ENCODE measurements around the gene RIOK1. TPM values are rescaled to one million over a fixed set of nuclear protein-coding genes. Genes with fewer than 3 reads are reported as not detected.

Gene RIOK1
- total RNA-seq, 1 experiment from 2014 or later, result 16.9 TPM

DNA sequence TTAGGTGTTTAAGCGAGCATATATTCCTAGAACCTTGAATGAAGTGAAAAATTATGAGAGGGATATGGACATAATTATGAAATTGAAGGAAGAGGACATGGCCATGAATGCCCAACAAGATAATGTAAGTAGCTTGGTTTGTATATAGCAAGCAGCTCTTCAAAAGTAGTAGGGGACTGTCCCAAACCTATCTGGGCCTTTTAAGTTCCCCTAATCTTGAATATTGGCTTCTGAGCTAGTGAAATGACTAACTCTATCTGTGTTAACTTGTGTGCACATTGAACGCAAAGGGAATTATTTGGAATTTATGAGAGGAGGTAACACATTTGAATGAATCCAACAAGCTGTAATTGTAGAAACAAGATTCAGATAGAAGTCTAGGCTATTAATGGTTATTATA is 21.7 kb downstream of the RIOK1 start:
- H3K27me3 ChIP-seq (ENCODE audit: insufficient read depth, low read depth), result no peaks in the 10 kb centered on the region
- ChIA-PET CTCF (no interaction called here), POLR2A (ENCODE audit: unreplicated experiment) (no interaction called here)
- no TSS peak for BruUV-seq (replicated peaks)
- intact Hi-C loops (cut with micrococcal nuclease; ENCODE audit: unreplicated experiment), result no loop called here
- H3K9me3 ChIP-seq (ENCODE audit: insufficient read depth, low read depth), result no peaks in the 10 kb centered on the region
- H3K27ac ChIP-seq, result no peak overlapping the region
- no peak for TF ChIP-seq EZH2 (IDR thresholded peaks at IDR 0.05; ENCODE audit: low read depth)
- TF ChIP-seq CTCF (conservative IDR thresholded peaks at IDR 0.05), result no peak
- no peak overlapping the region for H3K4me2 ChIP-seq
- no peak for DNase-seq
- H3K36me3 ChIP-seq (ENCODE audit: low read depth), result peaks cover 4% of the 10 kb centered on the region; the same call in 1 of the 2 replicates
- no peaks in the 10 kb centered on the region for H4K20me1 ChIP-seq (ENCODE audit: insufficient read depth)
- no peak overlapping the region for H2AFZ ChIP-seq
- H3K79me2 ChIP-seq (ENCODE audit: low read depth), result no peaks in the 10 kb centered on the region
- H3F3A ChIP-seq (ENCODE audit: insufficient read depth, low read depth), result no peaks in the 10 kb centered on the region
- H3K4me1 ChIP-seq (replicated peaks; ENCODE audit: insufficient read depth), result no peaks in the 10 kb centered on the region
- no peak overlapping the region for H3K4me3 ChIP-seq
- no peaks in the 10 kb centered on the region for H3K9me2 ChIP-seq (ENCODE audit: insufficient read depth)

DNA sequence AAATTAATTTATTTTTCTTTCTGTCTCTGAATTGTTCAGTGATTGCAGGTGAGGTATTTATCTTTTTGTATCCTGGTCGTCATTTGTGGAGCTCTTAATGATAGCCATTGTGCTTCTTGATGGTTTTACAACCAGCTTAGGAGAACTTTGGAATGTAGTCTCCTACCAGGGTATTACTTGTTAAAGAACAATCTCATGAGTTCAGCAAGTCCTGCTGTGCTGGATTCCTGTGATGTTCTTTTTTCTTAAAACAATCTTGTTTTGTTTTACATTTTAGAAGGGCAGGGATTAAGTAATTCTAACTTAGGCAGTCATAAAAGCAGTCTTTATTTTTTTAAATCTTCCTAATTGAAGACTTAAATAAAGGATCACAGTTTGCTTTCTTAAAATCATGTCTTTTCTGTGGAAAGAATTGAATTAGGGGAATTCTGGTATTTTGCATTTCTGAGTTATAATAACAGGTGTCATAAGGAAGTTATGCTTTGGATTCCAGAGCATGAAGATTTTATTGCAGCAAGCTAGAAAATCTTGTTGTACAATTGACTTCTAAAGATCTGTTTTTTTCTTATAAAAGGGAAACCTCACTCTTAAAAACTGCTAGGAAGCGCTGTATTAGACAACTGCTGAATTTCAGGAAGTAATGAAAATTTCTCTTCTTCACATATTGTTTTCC is 23.7 kb downstream of the RIOK1 start:
- H3K4me1 ChIP-seq (replicated peaks; ENCODE audit: insufficient read depth), result no peaks in the 10 kb centered on the region
- TF ChIP-seq CTCF (conservative IDR thresholded peaks at IDR 0.05) (no peak), EZH2 (IDR thresholded peaks at IDR 0.05; ENCODE audit: low read depth) (no peak)
- POLR2A ChIA-PET (ENCODE audit: unreplicated experiment), result no interaction called here
- intact Hi-C loops (cut with micrococcal nuclease; ENCODE audit: unreplicated experiment), result no loop called here
- CTCF ChIA-PET, result no interaction called here
- H3K9me3 ChIP-seq (ENCODE audit: insufficient read depth, low read depth), result no peaks in the 10 kb centered on the region
- H3K27ac ChIP-seq, result peak overlapping the region; percentile 23; the same call in 1 of the 2 replicates
- peaks cover 10% of the 10 kb centered on the region; the same call in 1 of the 2 replicates for H3K36me3 ChIP-seq (ENCODE audit: low read depth)
- H2AFZ ChIP-seq, result no peak overlapping the region
- H4K20me1 ChIP-seq (ENCODE audit: insufficient read depth), result no peaks in the 10 kb centered on the region
- H3K4me3 ChIP-seq, result no peak overlapping the region
- no peaks in the 10 kb centered on the region for H3F3A ChIP-seq (ENCODE audit: insufficient read depth, low read depth)
- DNase-seq, result no peak
- no peaks in the 10 kb centered on the region for H3K79me2 ChIP-seq (ENCODE audit: low read depth)
- no peaks in the 10 kb centered on the region for H3K27me3 ChIP-seq (ENCODE audit: insufficient read depth, low read depth)
- H3K4me2 ChIP-seq, result no peak overlapping the region
- no peaks in the 10 kb centered on the region for H3K9me2 ChIP-seq (ENCODE audit: insufficient read depth)
- BruUV-seq (replicated peaks), result no TSS peak

DNA sequence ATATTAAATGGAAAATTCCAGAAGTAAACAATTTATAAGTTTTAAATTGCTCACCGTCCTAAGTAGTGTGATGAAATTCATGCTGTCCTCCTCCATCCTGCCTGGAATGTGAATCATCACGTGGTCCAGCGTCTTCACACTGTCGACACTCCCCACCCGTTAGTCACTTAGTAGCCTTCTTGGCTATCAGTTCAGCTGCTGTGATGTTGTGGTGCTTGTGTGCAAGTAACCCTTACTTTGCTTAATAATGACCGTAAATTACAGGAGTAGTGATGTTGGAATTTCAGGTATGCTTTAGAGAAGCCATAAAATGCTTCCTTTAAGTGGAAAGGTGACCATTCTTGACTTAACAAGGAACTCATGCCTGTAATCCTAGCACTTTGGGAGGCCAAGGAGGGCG is 25.2 kb downstream of the RIOK1 start:
- CTCF ChIA-PET, result no interaction called here

More for the DNA sequence above, 25.2 kb downstream of the RIOK1 start:
- H3K27ac ChIP-seq, result no peak overlapping the region
- TF ChIP-seq CTCF (conservative IDR thresholded peaks at IDR 0.05) (no peak), EZH2 (IDR thresholded peaks at IDR 0.05; ENCODE audit: low read depth) (no peak)
- no peaks in the 10 kb centered on the region for H4K20me1 ChIP-seq (ENCODE audit: insufficient read depth)
- no peak overlapping the region for H2AFZ ChIP-seq
- intact Hi-C loops (cut with micrococcal nuclease; ENCODE audit: unreplicated experiment), result no loop called here
- H3K9me3 ChIP-seq (ENCODE audit: insufficient read depth, low read depth), result no peaks in the 10 kb centered on the region
- H3K4me2 ChIP-seq, result no peak overlapping the region
- no peaks in the 10 kb centered on the region for H3K9me2 ChIP-seq (ENCODE audit: insufficient read depth)
- H3K36me3 ChIP-seq (ENCODE audit: low read depth), result peaks cover 10% of the 10 kb centered on the region; the same call in 1 of the 2 replicates
- no peaks in the 10 kb centered on the region for H3F3A ChIP-seq (ENCODE audit: insufficient read depth, low read depth)
- no peak overlapping the region for H3K4me3 ChIP-seq
- POLR2A ChIA-PET (ENCODE audit: unreplicated experiment), result no interaction called here
- peak in 1 of 2 experiments; percentile 37 for DNase-seq
- H3K4me1 ChIP-seq (replicated peaks; ENCODE audit: insufficient read depth), result no peaks in the 10 kb centered on the region
- no peaks in the 10 kb centered on the region for H3K79me2 ChIP-seq (ENCODE audit: low read depth)
- BruUV-seq (replicated peaks), result no TSS peak
- H3K27me3 ChIP-seq (ENCODE audit: insufficient read depth, low read depth), result no peaks in the 10 kb centered on the region
